BJ (cell line): ENCODE measurements around the gene COL23A1. TPM values are rescaled to one million over a fixed set of nuclear protein-coding genes. Genes with fewer than 3 reads are reported as not detected.

Experiments
- CTCF ChIA-PET: fragments of 350-600 bp; formaldehyde crosslinking; extraction: SDS; loops from one replicate; lab custom pipeline; 2021; ENCODE audit warnings: antibody characterized with exemption, inconsistent platforms; lab: Yijun Ruan, JAX
- POLR2A ChIA-PET: fragments of 300-600 bp; sonication (Branson Sonifier 250); formaldehyde crosslinking; extraction: SDS; loops from one replicate; lab custom pipeline; 2021; ENCODE audit warnings: antibody characterized with exemption; lab: Charles Lee
- DNase-seq: peaks from one replicate; pipeline ENCODE4 v3.0.0-alpha.2; 2011; ENCODE audit warnings: low read depth
- H3K27me3 ChIP-seq: 2 replicates; pipeline ENCODE4 v1.6.0; 2011; ENCODE audit warnings: low read length; ENCODE audit not compliant: control insufficient read depth, insufficient read depth
- H3K36me3 ChIP-seq: 2 replicates; pipeline ENCODE4 v1.5.1; 2011; ENCODE audit warnings: low read length; ENCODE audit not compliant: control insufficient read depth, insufficient read depth
- H3K4me3 ChIP-seq: 2 replicates; pipeline ENCODE4 v1.5.1; 2011; ENCODE audit warnings: low read depth, mild to moderate bottlenecking, control low read depth, low read length
- polyA plus RNA-seq: library from polyadenylated mRNA; depleted of rRNA; stranded (reverse); fragments of >200 nt; gene quantifications from 2 replicates; pipeline ENCODE4 v1.2.3, GENCODE V29; 2011
- TF ChIP-seq, protein P1 (sequence below): IDR thresholded peaks from 2 replicates; pipeline ENCODE4 v1.5.1; 2011; ENCODE audit warnings: low read depth, mild to moderate bottlenecking, control low read depth, inconsistent platforms, low read length, moderate library complexity; ENCODE audit not compliant: insufficient read depth

The COL23A1 gene
- polyA plus RNA-seq, 1 experiment, result not detected

DNA sequence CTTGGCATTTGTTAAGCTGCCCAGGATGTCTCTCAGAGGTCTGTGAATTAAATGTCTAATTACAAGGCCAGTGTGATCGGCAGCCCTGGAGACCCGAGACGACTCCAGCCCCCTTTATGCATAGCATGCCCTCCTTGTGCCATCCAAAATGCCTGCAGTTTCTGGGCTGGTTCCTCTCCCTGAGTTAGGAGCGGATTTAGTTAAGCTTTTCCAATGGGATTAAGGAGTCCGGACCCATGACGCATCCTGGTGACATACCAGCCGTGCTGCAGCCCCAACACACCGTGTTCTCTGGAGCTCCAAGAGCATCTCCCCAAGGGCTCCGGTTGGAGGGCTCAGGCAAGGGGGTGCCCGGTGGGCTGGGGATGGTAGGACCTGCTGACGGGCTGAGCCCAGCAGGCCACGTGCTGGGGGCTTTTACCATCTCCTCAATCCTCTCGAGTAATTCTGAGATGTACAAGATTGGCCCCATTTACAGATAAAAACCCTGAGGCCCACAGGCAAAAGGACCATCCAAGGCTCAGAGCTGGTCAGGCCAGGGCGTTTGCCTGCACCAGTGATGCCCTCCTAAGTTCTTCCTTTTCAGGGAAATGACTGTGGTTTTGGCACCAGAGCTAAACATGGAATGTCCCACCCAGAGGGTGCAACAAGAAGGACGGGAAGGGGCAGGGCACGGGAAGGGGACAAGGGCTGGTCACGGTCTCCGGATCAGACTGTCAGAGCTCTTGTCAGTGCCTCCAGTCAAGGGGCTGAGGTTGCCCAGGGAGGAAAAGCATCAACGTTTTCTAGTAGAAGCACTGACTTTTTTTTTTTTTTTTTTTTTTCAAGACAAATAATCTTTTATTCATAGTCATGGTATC lies 275.0 kb downstream of the COL23A1 start:
- Histone ChIP-seq H3K4me3 (no peak overlapping the region), H3K27me3 (no peaks in the 10 kb centered on the region), H3K36me3 (no peaks in the 10 kb centered on the region)
- ChIA-PET CTCF (no interaction called here), POLR2A (no interaction called here)
- TF ChIP-seq, protein P1, sequence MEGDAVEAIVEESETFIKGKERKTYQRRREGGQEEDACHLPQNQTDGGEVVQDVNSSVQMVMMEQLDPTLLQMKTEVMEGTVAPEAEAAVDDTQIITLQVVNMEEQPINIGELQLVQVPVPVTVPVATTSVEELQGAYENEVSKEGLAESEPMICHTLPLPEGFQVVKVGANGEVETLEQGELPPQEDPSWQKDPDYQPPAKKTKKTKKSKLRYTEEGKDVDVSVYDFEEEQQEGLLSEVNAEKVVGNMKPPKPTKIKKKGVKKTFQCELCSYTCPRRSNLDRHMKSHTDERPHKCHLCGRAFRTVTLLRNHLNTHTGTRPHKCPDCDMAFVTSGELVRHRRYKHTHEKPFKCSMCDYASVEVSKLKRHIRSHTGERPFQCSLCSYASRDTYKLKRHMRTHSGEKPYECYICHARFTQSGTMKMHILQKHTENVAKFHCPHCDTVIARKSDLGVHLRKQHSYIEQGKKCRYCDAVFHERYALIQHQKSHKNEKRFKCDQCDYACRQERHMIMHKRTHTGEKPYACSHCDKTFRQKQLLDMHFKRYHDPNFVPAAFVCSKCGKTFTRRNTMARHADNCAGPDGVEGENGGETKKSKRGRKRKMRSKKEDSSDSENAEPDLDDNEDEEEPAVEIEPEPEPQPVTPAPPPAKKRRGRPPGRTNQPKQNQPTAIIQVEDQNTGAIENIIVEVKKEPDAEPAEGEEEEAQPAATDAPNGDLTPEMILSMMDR, result no peak
- no peak for DNase-seq

DNA sequence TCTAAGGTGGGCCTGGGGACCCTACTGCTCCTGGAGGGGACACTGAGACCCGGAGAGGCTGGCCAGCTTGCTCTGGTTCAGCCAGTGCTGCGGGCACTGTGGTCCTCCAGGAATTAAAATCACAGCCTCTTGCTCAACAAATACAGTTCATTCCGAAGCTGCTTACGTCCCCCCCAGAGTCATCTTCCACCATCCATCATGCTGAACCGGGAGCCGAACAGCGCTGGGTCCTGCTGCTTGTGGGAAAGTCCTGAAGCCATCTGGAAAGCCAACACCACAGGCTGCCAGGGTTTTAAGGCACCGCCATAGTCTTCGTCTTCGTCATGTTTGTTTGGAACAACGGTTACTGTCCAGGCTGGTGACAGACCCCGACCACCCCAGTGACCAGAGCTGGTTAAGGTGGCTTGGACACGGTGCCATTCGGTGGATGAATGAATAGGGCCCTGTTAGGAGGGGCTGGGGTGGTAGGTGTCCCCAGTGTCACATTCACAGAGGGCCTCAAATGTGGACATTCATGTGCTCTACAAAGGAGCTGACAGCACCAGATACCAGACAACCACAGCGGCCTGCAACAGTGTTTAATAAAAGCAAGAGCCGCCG lies 276.0 kb downstream of the COL23A1 start:
- TF ChIP-seq, protein P1, result no peak
- Histone ChIP-seq H3K4me3 (no peak overlapping the region), H3K36me3 (no peaks in the 10 kb centered on the region), H3K27me3 (no peaks in the 10 kb centered on the region)
- ChIA-PET POLR2A (no interaction called here), CTCF (no interaction called here)
- DNase-seq, result no peak

DNA sequence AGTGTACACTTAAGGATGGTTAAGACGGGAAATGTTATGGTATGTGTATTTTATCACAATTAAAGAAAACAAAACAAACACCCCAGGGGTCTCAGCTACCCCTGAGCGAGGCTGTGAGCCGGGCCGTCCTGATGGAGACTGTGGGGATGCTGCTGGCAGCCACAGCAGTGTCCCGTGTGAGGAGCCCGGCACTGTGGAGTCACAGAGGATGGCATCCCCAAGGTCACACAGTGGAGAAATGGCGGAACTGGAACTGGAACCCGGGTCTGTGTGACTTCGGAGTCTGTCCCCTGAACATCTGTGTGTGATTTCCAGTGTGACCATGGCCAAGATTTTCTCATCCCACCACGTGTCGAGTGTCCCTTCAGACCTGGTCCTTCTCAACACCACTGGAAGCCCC lies 276.9 kb downstream of the COL23A1 start:
- ChIA-PET POLR2A (no interaction called here), CTCF (no interaction called here)
- H3K27me3 ChIP-seq, result no peaks in the 10 kb centered on the region
- no peak for DNase-seq
- TF ChIP-seq, protein P1, result no peak
- no peaks in the 10 kb centered on the region for H3K36me3 ChIP-seq
- no peak overlapping the region for H3K4me3 ChIP-seq

DNA sequence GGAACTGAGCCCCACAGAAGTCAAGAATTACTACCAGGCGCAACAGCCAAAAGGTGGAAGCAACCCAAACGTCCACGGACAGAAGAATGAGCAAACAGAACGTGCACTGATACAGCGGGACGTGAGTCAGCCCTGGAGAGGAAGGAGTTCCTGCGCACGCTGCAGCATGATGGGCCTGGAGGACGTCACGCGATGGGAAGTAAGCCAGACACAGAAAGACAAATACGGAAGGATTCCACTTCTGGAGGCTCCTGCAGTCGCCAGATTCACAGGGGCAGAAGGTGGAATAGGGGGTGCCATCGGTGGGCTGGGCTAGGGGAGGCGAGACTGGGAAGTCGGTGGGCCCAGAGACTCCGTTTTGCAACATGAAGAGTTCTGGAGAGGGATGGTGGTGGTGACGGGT lies 277.3 kb downstream of the COL23A1 start:
- ChIA-PET POLR2A (no interaction called here), CTCF (no interaction called here)
- DNase-seq, result no peak
- H3K36me3 ChIP-seq, result no peaks in the 10 kb centered on the region
- no peaks in the 10 kb centered on the region for H3K27me3 ChIP-seq
- TF ChIP-seq, protein P1, result no peak
- no peak overlapping the region for H3K4me3 ChIP-seq

DNA sequence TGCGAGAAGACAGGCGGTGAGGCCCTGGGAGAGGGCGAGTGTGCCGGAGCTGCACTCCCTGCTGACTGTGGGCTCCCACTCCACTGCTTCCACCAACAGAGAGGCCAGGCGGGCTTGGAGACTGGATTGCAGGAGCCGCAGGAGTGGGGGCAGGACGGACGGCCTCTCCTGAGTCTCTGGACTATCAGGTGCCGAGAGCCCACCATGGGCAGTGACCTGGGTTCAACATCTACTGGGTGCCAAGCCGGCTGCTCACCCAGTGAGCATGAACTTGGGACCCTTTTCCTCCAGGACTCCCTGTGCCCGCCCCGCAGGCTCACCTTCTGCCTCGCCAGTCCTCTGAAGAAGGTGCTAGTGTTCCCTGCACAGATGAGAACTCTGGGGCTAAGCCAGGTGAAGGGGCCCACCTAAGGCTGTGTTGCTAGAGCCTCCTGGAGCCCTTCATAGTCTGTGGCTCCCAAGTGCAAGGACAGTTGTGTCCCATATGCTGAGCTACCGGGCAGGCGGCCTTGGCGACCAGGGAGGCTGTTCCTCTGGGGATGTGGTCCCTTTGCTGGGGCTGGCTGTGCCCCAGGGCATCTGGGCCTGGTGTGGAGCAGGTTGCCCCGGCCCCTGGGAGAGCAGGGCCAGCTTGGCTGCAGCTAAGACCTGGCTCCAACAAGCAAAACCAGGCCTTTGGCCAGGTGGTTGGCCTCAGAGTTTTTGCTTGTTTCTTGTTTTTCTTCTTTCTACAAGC lies 279.9 kb downstream of the COL23A1 start:
- Histone ChIP-seq H3K27me3 (no peaks in the 10 kb centered on the region), H3K36me3 (no peaks in the 10 kb centered on the region), H3K4me3 (no peak overlapping the region)
- CTCF ChIA-PET, result no interaction called here
- POLR2A ChIA-PET, result no interaction called here
- no peak for DNase-seq
- TF ChIP-seq, protein P1, result no peak
